IMR-90 (cell line): ENCODE measurements around the gene PGPEP1. TPM values are rescaled to one million over a fixed set of nuclear protein-coding genes. Genes with fewer than 3 reads are reported as not detected.

Experiments
- ATAC-seq: fragments of 200-7000 bp; cut with Tn5 transposase; 2 replicates; pipeline ENCODE4 v1.9.1; 2020; ENCODE audit warnings: low read depth, mild to moderate bottlenecking, moderate library complexity
- BruUV-seq: library from RNA; stranded (reverse); fragments of 400-500 nt; replicated peaks from 2 replicates; lab custom pipeline; 2021; lab: Mats Ljungman, UMichigan
- CTCF ChIA-PET: fragments of 300-600 bp; formaldehyde crosslinking; extraction: SDS; loops from one replicate; lab custom pipeline; 2021; ENCODE audit warnings: antibody characterized with exemption; lab: Yijun Ruan, JAX
- POLR2A ChIA-PET: fragments of 300-600 bp; sonication (Branson Sonifier 250); formaldehyde crosslinking; loops from one replicate; lab custom pipeline; 2022; ENCODE audit warnings: antibody characterized with exemption; ENCODE audit not compliant: unreplicated experiment; lab: Charles Lee
- DNase-seq: peaks from one replicate; pipeline ENCODE4 v3.0.0; 2013
- H2AFZ ChIP-seq: replicated peaks from 2 replicates; pipeline ENCODE3; 2013; ENCODE audit warnings: low read length, mild to moderate bottlenecking; ENCODE audit not compliant: poor library complexity
- H2AK5ac ChIP-seq: 2 replicates; pipeline ENCODE4 v1.6.1; 2013; ENCODE audit warnings: low read depth, low read length, inconsistent platforms
- H2AK9ac ChIP-seq: replicated peaks from 2 replicates; pipeline ENCODE3; 2013; ENCODE audit warnings: mild to moderate bottlenecking, low read depth, low read length, moderate library complexity; ENCODE audit not compliant: poor library complexity
- H2BK120ac ChIP-seq: 2 replicates; pipeline ENCODE4 v1.6.1; 2013; ENCODE audit warnings: low read depth, low read length, inconsistent platforms
- H2BK15ac ChIP-seq: 3 replicates; pipeline ENCODE4 v1.6.1; 2013; ENCODE audit warnings: low read depth, low read length, inconsistent platforms
- H2BK20ac ChIP-seq: 2 replicates; pipeline ENCODE4 v1.6.1; 2013; ENCODE audit warnings: low read depth, mild to moderate bottlenecking, inconsistent platforms, low read length, moderate library complexity
- H2BK5ac ChIP-seq: 2 replicates; pipeline ENCODE4 v1.6.1; 2013; ENCODE audit warnings: mild to moderate bottlenecking, low read depth, low read length, inconsistent platforms; ENCODE audit not compliant: poor library complexity, severe bottlenecking
- H3K14ac ChIP-seq: replicated peaks from 2 replicates; pipeline ENCODE4 v1.6.1; 2013; ENCODE audit warnings: low read depth, low read length, inconsistent platforms
- H3K18ac ChIP-seq: 2 replicates; pipeline ENCODE4 v1.6.1; 2013; ENCODE audit warnings: low read depth, low read length, control low read depth
- H3K23ac ChIP-seq: 2 replicates; pipeline ENCODE4 v1.6.1; 2013; ENCODE audit warnings: low read depth, low read length, inconsistent platforms
- H3K27ac ChIP-seq: 2 replicates; pipeline ENCODE4 v1.5.1; 2013; ENCODE audit warnings: mild to moderate bottlenecking, control low read depth, low read length; ENCODE audit not compliant: insufficient read depth
- H3K27me3 ChIP-seq: 2 replicates; pipeline ENCODE4 v1.6.1; 2013; ENCODE audit warnings: low read length; ENCODE audit not compliant: control insufficient read depth, insufficient read depth
- H3K36me3 ChIP-seq: 2 replicates; pipeline ENCODE4 v1.6.1; 2013; ENCODE audit warnings: low read length, mixed read lengths; ENCODE audit not compliant: control insufficient read depth, insufficient read depth
- H3K4ac ChIP-seq: 2 replicates; pipeline ENCODE4 v1.6.1; 2013; ENCODE audit warnings: low read depth, low read length, inconsistent platforms
- H3K4me1 ChIP-seq: 2 replicates; pipeline ENCODE4 v1.6.1; 2013; ENCODE audit warnings: low read length, mixed read lengths; ENCODE audit not compliant: control insufficient read depth, insufficient read depth
- H3K4me2 ChIP-seq: 2 replicates; pipeline ENCODE4 v1.6.1; 2013; ENCODE audit warnings: low read depth, mild to moderate bottlenecking, control low read depth, low read length, moderate library complexity
- H3K4me3 ChIP-seq: 2 replicates; pipeline ENCODE4 v1.5.1; 2013; ENCODE audit warnings: low read depth, mild to moderate bottlenecking, control low read depth, low read length, moderate library complexity; ENCODE audit not compliant: insufficient read depth
- H3K56ac ChIP-seq: 2 replicates; pipeline ENCODE4 v1.6.1; 2013; ENCODE audit warnings: low read length, inconsistent platforms; ENCODE audit not compliant: insufficient read depth; ENCODE audit errors: extremely low read depth
- H3K79me1 ChIP-seq, 2 experiments: 2 replicates each; pipeline ENCODE4 v1.6.1; 2013; ENCODE audit warnings: low read length in 2 of 2, inconsistent platforms in 1 of 2, low read depth in 1 of 2
- H3K9ac ChIP-seq: 2 replicates; pipeline ENCODE4 v1.6.1; 2013; ENCODE audit warnings: low read depth, low read length, control low read depth
- H3K9me1 ChIP-seq: 2 replicates; pipeline ENCODE4 v1.6.1; 2013; ENCODE audit warnings: low read length, inconsistent platforms; ENCODE audit not compliant: insufficient read depth
- H3K9me3 ChIP-seq: 2 replicates; pipeline ENCODE4 v1.6.1; 2013; ENCODE audit warnings: low read length; ENCODE audit not compliant: control insufficient read depth, insufficient read depth
- H4K20me1 ChIP-seq: 2 replicates; pipeline ENCODE4 v1.6.1; 2013; ENCODE audit warnings: low read length, inconsistent platforms; ENCODE audit not compliant: insufficient read depth
- H4K5ac ChIP-seq: 2 replicates; pipeline ENCODE4 v1.6.1; 2013; ENCODE audit warnings: mild to moderate bottlenecking, low read depth, low read length, control low read depth
- H4K8ac ChIP-seq, 2 experiments: 2 replicates each; pipeline ENCODE4 v1.6.1; 2013; ENCODE audit warnings: low read depth in 2 of 2, low read length in 2 of 2, control low read depth in 1 of 2, inconsistent platforms in 1 of 2
- H4K91ac ChIP-seq: 2 replicates; pipeline ENCODE4 v1.6.1; 2013; ENCODE audit warnings: low read depth, low read length, inconsistent platforms; ENCODE audit not compliant: insufficient read depth
- MAFK ChIP-seq: IDR thresholded peaks from 2 replicates; pipeline ENCODE4 v1.6.1; 2012; ENCODE audit warnings: low read depth, low read length, improper control_type of control experiment
- WGBS, 2 experiments: methylation state at CpG; one replicate each; pipeline versions ENCODE4 v1.1.5 to v1.1.7; 2013; ENCODE audit warnings: missing lambda C conversion rate in 2 of 2; ENCODE audit not compliant: insufficient read length in 1 of 2; ENCODE audit errors: extremely low coverage in 2 of 2; 5-methylcytosine and 5-hydroxymethylcytosine counted together
- dilution Hi-C: fragments of 300-500 bp; cut with HindIII; formaldehyde crosslinking; loops from one replicate; pipeline ENCODE4 v1.14.3; 2018; ENCODE audit warnings: low sequenced_read_pairs; ENCODE audit not compliant: unreplicated experiment
- in situ Hi-C: fragments of 300-500 bp; cut with MboI; formaldehyde crosslinking; loops from 3 replicates; pipeline ENCODE4 v1.14.3; 2019; ENCODE audit warnings: low sequenced_read_pairs, inconsistent platforms, mixed read lengths
- intact Hi-C: fragments of 100-400 bp; cut with micrococcal nuclease; formaldehyde crosslinking; loops from 2 replicates; pipeline ENCODE4 v1.10.0; 2022
- polyA plus RNA-seq, 3 experiments: library from polyadenylated mRNA; depleted of rRNA; stranded (reverse); fragments of >200 nt; gene quantifications; 2 replicates each; pipeline ENCODE4 v1.2.3, GENCODE V29; 2012; ENCODE audit warnings: low replicate concordance in 1 of 3
- total RNA-seq: library from RNA; depleted of rRNA; stranded (reverse); fragments of >200 nt; gene quantifications from 2 replicates; pipeline ENCODE4 v1.2.3, GENCODE V29; 2012

Gene PGPEP1
- total and polyA plus RNA-seq, 2 of the 4 experiments (the other 2 are of a cell fraction) = 11.8 to 14.3 TPM

DNA sequence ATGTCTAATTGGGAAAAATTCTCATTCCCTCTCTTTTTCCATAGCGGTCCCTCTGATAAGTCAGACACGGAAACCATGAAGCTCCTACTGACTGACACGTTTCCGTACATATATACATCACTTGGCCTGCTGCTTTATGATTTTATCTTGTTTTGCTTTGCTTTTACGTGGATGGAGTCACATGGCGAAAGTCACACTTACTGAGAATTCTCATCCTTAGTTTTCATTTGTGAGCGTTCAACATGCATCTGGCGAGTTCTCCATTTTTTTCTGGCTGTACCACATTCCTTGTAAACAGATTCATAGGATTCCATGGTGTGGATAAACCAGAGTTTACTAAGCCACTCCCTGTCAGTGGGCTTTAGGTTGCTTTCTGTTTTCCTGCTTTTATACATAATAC lies 21.2 kb downstream of the PGPEP1 start:
- Histone ChIP-seq H3K4me2 (no peak overlapping the region), H3K9me1 (peaks cover 7% of the 10 kb centered on the region), H2AFZ (no peak overlapping the region), H3K27me3 (no peaks in the 10 kb centered on the region), H3K4me1 (peaks cover 10% of the 10 kb centered on the region), H3K27ac (no peak overlapping the region), H2AK5ac (peak overlapping the region; percentile 11; the same call in 1 of the 2 replicates), H2BK120ac (peak overlapping the region; percentile 41), H2BK5ac (no peak overlapping the region), H4K20me1 (no peaks in the 10 kb centered on the region), H3K9ac (no peak overlapping the region), H3K9me3 (peaks cover 9% of the 10 kb centered on the region), H3K4ac (peak overlapping the region; percentile 22; the same call in 1 of the 2 replicates), H4K5ac (no peak overlapping the region), H3K18ac (no peak overlapping the region), H3K36me3 (peaks cover 36% of the 10 kb centered on the region), H4K8ac (peak overlapping the region in 1 of 2 experiments; percentile 6; a peak in 1 of 4 replicates), H4K91ac (peak overlapping the region; percentile 39), H3K79me1 (peaks cover 0 to 31% of the 10 kb centered on the region in 2 experiments; a peak in 2 of 4 replicates), H2AK9ac (no peak overlapping the region), H3K14ac (peak overlapping the region; percentile 44; the same call in 1 of the 2 replicates), H3K23ac (no peak overlapping the region), H2BK15ac (peak overlapping the region; percentile 58; the same call in 1 of the 3 replicates), H2BK20ac (peak overlapping the region; percentile 57; the same call in 1 of the 2 replicates), H3K4me3 (no peak overlapping the region), H3K56ac (no peak overlapping the region)
- ChIA-PET POLR2A (no interaction called here), CTCF (no interaction called here)
- in situ Hi-C loops (no loop called here), dilution Hi-C loops (no loop called here), intact Hi-C loops (no loop called here)
- WGBS, 2 experiments = 96% methylated on average over 5 of the region's 8 CpGs; no CpG with 5 or more reads in 1 of the 2 experiments
- no peak for ATAC-seq
- no TSS peak for BruUV-seq
- no peak for TF ChIP-seq MAFK
- DNase-seq = peak; percentile 37
